Fibroblast of skin of left quadriceps (primary cell): Measurements from ENCODE around the gene SAMD10.
"Not testable (repeated sequence)": the region's sequence is repeated elsewhere in the genome, so short reads cannot be mapped to it uniquely, and the experiment has no call there.

ENCODE experiments used
- DNase-seq, 2 experiments: peaks; one replicate each; pipeline ENCODE4 v3.0.0-alpha.2; 2013; ENCODE audit warnings: low read depth in 2 of 2

SAMD10 gene

DNA sequence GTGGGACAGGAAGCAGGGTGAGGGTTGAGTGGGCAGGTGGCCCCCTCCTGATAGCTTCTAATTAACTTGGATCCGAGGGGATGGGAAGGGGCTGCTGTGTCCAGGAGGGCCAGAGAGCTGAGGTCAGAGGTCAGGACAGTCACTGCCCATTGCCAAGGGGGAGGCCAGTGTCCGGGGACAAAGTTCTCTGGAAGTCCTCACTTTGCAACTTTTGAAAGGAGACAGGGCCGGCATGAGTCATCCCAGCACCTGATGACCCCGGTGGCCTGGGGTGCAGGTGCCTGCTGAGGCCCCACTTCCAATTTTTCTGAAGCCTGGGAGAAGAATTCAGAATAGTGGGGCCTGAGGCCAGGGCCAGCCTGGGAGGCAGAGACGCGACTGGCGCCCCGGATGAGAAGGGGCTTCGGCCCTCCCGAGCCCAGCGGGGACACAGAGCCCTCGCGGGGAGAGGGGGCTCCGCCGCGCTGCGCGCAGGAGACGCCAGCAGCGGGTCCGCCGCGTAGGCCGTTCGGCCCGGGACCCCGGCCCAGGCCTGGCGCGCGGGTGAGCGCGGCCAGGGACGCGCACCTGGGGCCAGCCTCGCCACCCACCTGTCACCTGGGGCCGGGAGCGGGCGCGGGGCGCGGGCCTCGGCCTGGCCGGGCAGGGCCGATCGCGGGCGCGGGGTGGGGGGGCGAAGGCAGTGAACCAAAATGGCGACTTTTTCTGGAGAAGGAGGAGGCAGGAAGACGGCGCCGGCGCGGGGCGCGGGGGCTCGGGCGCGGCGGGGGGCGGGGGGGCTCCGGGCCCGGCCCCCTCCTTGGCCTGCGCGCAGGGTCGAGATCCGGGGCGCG, 10.3 kb downstream of the SAMD10 start:
- DNase-seq = no peak

DNA sequence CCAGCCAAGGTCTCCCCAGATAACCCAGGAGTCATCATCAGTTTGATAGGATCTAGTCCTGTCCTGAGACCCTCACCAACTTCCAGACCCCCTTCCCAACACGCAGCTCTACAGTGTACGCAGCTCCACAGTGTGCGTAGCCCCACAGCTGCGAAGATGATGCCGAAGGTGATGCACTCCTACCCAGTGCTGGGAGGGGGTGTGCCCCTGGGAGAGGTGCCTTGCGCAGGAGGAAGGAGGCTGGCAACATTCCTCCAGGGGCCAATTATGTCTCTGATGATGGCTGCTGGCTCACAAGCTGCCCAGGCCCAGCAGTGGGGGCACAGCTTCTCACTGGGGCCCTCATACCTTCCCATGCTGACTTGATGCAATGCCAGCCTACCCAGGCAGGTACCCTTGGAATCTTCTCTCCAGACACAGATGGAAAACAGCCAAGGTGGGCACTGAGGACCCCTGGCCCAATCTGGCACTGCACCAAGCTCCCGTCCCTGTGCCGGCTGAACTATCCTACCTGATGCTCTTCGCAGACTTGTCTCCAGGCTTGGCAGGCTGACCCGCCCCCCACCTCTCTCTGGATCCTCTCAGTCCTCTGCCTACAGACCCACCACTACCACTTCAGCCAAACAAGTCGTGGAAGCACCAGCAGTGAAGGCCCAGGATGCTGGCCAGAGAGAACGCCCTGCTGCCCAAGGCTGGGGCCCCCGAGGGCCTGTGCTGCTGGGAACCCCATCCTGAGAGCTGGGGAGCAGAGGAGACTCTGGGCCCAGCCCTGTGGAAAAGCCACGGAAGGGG, 11.1 kb downstream of the SAMD10 start:
- DNase-seq = no peak

DNA sequence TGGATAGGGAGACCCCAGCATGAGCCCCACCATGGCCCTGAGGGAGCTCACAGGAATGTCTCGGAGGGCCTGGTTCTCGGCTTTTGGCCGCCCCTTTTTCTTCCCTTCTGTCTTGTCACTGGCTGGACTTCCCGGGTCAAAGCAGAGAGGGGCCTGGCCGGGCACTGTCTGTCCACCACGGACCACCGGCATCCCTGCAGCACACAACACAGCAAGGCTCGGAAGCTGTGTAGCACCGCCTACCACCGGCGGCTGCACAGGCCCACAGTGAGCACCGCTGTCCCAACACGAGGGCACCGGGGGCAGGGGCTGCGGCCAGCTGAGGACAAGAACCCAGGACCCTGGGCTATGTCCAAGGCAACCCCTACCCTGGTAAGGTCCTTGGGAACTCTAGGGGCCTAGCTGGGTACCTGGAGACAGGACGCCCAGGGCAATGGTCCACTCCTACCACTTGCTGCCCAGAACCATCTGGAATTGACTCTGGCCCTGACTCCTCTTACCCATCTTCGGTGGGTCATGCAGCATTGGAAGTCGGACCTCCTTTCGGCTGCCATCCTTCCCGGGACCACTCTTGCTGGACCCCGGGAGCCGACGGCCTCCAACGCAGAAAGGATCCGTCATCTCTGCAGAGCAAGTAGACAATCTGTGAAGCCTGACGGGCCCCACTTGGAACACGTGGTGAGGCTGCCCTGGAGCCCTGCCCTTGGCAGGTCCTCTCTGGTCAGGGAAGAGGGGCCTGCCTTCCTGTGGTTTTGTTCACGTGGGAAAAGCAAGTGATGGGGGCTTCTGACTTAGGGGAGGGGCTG, 11.9 kb downstream of the SAMD10 start:
- DNase-seq = no peak

DNA sequence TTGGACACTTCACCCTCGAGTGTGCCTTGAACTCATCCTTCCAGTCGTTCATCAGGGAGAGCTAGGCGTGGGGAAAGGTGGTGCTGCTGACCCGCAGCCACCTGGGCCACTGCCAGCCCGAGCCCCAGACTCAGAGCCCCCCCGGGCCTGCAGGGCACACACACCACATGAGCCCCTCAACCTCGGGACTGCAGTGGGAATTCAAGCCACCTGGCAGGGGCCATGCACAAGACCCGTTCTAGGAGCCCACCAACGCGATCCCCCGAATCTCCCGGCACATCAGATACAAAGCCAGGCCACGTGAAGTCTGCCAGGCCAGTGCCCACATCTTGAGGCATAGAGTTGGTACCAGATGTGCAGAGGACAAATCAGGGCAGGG, 12.5 kb downstream of the SAMD10 start:
- DNase-seq = no peak

DNA sequence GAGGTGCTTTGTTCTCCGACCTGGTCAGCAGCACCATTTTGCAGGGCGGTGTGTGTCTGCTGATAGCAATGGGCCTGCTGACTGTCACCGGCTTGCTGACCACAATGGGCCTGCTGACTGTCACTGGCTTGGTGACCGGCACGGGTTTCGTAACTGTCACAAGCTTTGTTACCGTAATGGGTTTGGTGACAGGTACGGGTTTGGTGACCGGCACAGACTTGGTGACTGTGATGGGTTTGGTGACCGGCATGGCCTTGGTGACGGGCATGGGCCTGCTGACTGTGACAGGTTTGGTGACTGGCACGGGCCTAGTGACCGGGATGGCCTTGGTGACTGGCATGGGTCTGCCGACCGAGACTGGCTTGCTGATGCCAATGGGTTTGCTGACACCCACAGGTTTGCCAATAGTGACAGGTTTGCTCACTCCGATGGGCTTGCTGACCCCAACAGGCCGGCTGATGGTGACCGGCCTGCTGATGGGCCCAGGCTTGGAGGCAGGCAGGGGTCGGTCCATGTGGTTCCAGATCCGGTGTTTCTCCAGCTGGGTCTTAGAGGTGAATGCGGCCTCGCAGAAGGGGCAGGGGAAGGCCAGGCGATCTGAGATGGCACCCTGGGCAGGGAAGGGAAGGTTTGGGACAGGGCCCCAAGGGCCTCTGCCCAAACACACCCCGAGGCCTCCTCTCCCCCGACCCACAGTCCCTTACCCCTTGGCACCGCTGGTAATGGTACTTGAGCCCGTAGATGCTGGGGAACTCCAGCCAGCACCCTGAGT, 13.1 kb downstream of the SAMD10 start:
- DNase-seq = no peak

DNA sequence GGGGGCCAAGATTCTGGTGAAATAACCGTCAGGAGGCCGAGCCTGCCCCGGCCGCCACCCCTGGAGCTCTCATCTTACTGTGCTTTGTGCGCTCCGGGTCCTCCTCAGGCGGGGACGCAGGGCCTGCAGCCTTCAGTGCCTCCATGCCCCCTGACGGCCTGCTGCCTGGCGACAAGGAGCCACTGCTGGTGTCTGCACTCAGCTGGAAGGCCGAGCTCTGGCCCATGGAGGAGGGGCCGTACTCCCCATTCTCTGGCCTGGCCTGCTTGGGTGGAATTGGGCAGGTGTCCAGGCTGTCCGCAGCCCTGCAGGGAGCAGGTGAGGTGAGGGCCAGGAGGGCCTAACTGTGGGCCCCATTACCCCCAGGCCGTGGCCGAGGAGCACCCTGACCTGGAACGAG, 15.0 kb downstream of the SAMD10 start:
- DNase-seq = no peak

DNA sequence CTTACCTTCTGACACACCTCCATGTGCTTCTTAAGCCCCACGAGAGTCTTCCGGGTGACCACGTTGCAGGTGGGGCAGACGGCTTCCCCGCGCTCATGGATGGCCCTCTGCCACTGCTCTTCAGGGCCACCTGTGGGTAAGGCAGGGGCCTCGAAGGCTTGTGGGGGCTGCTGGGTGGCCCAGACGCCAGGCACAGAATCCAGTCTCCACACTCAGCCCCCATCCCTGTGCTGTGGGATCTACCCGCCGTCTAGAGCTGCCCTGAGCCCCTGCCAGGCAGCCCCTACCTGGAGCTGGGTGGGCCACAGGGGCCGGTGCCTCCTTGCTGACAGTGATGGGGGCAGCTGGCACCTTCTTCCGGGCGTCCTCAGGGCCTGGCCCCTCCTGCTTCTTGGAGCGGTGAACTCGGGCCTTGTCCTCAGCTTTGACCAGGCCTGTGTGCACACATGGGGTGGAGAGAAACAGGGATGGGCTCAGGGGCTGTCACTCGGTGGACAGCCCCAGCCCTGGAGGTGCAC, 15.6 kb downstream of the SAMD10 start:
- no peak for DNase-seq

DNA sequence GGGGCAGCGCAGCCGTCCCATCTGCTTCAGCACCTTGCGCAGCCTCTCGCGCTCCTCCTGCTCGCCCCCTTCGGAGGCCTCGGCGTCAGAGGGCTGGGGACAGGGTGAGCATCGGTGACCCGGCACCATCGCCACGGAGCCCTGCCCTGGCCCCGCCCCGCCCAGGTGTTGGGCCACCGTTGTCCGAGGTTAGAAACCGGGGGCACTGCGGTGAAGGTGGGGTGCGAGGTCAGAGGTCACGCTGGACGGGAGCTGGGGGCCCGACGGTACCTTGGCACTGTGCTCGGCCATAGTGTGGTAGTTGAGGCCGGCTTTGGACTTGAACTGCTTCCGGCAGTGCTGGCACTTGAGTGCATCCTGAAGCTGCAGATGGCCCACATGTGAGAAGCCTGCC, 16.1 kb downstream of the SAMD10 start:
- DNase-seq = no peak

DNA sequence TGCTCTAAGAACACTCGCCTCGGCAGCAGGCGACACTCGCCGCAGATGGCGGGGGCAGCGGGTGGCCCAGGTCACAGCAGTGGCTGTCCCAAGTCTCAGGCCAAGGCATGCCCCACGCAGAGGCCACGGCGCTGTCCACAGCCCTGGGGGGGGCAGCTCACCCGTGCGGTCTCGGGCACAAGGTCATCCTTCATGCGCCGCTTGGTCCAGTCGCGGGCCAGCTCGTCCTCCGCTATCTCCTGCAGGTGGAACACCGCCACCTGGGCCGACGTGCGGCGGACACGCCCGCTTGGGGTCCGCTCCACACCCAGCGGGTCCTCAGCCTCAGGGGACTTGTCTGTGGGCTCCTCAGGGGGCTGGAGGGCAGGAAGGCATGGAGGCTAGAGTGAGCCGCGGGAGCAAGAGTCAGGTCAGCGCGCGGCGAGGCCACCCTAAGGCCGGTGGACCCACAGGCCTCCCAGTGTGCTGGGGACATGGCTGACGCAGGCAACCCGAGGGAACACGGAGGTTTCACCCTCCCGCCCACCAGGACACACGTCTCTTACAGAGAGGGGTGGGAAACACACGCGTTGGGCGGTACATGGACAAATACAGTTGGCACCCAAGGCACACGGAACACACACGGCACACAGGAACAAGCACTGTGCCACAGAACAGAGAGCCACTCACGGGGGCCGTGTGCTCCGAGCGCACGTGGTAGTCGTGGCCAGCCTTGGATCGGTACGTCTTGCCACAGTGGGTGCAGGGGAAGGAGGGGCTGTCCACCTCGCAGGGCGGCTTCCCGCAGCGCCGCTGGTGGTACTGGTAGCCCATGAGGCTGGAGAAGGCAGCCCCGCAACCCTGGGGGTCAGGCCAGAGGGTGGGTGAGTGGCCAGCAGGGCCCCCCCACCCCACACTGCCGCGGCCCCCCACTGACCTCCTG, 16.8 kb downstream of the SAMD10 start:
- no peak for DNase-seq

DNA sequence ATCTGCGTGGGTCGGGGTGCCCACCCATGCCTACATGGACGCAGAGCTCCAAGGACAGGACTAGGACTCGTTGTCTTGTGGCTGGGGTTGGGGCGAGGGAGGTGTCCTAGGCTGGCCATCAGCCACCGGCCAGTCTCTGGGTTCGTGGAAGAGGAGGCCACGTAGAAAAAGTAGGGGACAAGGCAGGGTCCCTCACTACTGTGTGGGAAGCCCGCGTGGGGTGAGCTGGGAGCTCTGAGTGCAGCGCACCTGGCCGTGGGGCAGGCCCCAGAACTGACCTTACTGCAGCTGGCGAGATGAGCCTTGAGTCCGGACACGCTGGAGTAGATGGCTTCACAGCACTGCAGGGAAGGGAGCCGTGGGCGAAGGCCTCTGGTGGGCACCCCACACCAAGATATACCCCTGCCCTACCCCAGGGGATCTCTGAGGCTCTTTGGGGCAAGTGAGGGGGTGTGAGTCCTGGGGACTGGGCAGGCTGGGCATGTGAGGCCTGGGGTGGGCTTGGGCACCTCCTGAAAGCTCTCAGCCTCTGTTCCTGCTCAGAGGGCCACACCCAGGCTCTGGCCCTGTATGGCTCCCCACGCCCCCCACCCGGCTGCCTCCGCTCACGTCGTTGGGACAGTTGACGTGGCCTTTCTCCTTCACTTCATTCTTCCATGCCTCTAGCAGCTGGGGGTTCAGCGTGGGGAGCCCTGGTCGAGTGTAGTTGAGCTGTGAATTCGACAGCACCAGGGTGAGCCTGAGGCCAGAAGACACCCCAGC, 17.6 kb downstream of the SAMD10 start:
- DNase-seq = no peak

DNA sequence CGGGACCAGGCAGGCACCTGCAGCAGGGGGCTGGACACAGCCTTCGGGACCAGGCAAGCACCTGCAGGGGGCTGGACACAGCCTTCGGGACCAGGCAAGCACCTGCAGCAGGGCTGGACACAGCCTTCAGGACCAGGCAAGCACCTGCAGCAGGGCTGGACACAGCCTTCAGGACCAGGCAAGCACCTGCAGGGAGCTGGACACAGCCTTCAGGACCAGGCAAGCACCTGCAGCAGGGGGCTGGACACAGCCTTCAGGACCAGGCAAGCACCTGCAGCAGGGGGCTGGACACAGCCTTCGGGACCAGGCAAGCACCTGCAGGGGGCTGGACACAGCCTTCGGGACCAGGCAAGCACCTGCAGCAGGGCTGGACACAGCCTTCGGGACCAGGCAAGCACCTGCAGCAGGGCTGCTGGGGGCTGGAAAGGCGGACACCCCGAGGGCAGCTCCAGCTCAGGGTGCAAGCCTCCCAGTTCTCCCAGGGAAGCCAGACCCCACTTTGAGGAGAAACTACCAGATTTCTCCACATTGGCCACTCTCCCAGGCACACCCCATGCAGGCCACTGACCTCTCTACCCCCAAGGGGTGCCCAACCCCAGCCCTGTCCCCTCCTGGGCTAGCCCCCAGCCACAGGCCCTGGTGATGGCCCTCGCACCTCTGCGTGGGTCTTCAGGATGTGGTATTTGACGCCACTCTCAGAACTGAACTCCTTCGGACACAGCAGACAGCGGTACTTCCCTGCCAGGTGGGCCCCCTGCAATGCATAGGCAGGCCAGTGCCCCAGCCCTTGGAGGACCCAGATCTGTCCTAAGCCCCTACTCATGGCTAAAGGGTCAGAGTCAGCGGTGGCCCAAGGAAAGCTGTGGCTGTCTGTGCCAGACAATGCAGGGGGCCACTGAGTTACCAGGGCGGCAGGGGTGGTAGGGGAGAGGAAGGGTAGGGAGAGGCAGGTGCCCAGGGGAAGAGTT, 18.5 kb downstream of the SAMD10 start:
- DNase-seq = not testable (repeated sequence)

DNA sequence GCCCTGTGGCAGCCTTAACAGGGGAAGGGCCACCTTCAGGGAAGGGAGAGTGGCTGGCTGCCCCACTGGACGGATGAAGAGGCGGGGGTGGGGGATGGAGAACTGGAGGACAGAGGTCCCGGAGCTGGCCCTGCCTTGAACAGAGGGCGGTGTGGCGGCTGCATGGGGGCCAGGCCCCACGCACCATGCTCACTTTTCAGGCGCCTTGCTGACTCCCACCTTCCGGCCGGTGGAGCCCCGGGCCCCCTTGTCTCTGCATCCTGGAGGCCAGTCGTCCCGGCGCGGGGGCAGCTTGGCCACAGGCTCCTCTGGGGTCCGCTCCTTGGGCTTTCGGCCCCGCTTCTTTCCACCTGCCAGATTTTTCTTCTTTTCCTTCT, 19.8 kb downstream of the SAMD10 start:
- no peak for DNase-seq

DNA sequence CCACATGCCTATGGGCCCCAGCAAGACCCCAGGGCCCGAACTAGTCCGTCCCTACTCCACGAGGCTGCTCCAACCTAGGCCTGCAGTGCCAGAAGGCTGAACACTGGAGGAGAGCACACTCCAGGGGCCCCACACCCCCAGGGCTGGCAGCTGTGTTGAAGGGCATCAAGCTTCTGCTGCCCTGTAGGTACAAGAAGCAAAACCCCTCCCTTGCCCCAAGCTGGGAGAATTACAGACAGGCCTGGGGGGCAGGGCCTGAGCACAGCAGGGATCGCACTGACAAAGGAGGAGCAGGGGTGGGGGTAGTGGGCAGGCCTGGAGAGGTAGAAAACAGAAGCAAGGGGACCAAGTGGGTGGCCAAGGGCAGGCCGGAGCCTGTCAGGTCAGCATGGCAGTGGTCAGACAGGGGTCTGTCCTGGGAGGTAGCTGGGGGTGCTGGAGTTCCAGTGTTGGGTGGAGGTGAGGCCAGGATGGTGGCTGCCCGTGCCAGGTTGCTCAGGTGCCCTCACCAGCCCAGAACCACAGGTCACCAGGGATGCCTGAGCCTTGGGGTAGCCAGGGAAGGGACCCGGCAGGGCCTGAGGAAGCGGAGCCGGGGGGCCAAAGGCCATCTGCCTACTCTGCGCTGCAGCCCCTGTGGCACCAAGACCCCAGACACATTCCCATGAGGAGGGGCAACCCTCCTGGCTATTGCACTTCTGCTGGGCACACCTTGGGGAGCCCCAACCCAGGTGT, 20.3 kb downstream of the SAMD10 start:
- DNase-seq = no peak

DNA sequence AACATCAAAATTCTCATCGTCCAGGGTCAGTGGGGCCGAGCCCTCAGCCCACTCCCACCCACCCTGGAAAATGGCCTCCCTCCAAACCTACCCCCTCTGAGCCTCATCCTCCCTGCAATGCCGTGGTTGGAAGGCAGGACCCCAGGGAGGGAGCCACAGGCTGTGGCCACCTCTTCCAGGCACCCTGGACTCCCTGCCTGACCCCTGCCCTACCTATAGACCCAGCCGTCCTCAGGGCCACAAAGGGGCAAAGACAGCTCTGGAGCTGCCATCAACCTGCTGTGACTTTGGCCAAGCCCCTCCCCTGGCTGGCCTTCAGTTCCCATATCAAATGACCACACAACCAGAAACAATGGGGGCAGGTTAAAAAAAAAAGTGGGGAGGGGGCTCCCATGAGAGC, 21.0 kb downstream of the SAMD10 start:
- no peak for DNase-seq

DNA sequence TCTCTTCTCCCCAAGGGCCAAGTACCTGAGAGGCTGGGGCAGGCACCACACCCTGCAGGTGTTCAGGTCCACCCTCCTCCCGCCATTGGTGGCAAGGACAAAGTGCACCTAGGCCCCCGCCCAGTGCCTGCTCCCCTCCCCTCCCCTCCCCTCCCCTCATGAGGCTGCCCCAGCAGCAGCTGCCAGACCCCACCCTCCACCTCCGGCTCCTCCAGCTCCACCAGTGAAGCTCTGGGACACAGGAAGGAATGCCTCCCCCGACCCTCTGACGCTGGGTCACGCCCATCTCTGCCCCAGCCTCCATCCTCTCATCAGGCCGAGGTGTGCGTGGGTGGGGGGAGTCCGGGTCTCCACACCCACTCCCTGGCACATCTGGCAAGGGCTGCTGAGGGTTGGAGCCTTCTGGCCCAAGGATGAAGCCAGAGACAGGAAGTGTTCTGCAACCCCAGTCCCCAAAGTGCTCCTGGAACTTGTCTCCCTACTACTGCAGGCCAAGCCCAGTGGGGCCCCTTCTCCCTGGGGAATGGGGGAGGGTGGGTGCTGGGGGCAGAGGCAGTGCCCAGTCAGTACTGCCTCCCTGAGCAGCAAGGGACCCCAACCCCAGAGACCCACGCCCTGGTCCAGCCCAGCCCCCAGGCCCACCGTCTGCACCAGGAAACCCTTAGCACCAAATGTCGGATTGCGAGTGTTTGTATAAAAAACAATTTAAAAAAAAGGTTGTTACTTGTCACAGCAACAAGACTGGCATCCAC, 21.6 kb downstream of the SAMD10 start:
- no peak for DNase-seq

DNA sequence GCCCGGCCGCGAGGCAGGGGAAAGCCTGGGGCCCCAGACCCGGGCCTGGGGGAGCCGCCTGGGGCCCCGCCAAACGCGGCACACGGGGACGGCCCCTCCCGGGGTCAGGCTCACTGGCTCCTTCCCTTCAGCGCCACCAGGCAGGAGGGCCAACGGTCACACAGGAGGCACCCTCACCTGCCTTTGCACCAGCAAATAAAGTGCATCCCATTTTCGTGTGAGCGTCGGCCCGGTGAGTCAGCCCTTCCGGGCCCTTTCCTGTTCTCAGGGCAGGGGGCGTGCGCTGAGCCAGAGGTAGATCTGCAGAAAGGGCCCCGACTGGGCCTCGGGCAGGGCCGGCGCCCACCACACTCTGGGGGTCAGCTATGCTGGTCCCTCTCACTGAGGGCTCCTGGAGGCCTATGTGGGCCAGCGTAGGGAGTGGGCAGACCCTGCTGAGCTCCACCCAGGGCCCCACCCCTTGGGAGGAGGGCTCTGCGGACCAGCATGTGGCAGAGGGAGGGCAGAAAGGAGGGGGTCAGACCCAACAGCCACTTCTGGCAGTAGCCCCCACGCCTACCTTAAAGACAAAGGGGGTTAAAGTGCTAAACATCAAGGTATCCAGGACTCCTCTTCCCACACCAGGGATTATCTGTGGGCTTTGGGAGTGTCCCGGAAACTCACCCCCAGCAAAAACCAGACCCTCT, 22.3 kb downstream of the SAMD10 start:
- no peak for DNase-seq

DNA sequence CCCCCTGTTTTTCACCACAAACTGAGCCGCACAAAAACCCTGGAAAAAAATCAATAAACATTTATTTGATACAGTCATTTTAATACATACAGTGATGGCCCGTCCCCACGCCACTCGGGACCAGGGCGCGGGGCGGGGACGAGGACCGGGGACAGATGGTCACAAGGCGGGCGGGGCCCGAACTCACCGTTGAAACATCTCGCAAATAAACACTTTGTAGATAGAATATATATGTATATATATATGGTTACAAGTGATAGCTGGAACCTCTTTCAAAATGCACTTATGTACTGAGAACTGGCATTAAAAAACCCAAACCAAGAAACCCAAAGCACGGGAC, 22.8 kb downstream of the SAMD10 start:
- DNase-seq = no peak
